Measurements from ENCODE around the gene PCDHB5. TPM values are rescaled to one million over a fixed set of nuclear protein-coding genes. Genes with fewer than 3 reads are reported as not detected.
"Not testable (repeated sequence)": the region's sequence is repeated elsewhere in the genome, so short reads cannot be mapped to it uniquely, and the experiment has no call there.

The PCDHB5 gene
- total and polyA plus RNA-seq, 9 of the 15 experiments (the other 6 are each of a cell fraction or from before 2014, with no cell fraction given), result not detected

- TF ChIP-seq JUN (IDR thresholded peaks at IDR 0.05; ENCODE audit: borderline replicate concordance, low read depth, low read length) (no peak), JUN (CRISPR knock-in tag; IDR thresholded peaks at IDR 0.05; ENCODE audit: borderline replicate concordance) (no peak), CEBPB (tag; IDR thresholded peaks at IDR 0.05) (no peak), PTTG1 (tag; IDR thresholded peaks at IDR 0.05; ENCODE audit: low read depth) (no peak), USF1 (CRISPR knock-in tag; IDR thresholded peaks at IDR 0.05) (no peak), RHOXF2B (CRISPR knock-in tag; conservative IDR thresholded peaks at IDR 0.05) (no peak), POLR3A (IDR thresholded peaks at IDR 0.05; ENCODE audit: borderline replicate concordance, extremely low read depth, insufficient read depth, insufficient read length) (no peak), PCBP2 (IDR thresholded peaks at IDR 0.05; ENCODE audit: low read depth, low read length, poor library complexity, severe bottlenecking) (no peak)
- TF ChIP-seq, protein P1, sequence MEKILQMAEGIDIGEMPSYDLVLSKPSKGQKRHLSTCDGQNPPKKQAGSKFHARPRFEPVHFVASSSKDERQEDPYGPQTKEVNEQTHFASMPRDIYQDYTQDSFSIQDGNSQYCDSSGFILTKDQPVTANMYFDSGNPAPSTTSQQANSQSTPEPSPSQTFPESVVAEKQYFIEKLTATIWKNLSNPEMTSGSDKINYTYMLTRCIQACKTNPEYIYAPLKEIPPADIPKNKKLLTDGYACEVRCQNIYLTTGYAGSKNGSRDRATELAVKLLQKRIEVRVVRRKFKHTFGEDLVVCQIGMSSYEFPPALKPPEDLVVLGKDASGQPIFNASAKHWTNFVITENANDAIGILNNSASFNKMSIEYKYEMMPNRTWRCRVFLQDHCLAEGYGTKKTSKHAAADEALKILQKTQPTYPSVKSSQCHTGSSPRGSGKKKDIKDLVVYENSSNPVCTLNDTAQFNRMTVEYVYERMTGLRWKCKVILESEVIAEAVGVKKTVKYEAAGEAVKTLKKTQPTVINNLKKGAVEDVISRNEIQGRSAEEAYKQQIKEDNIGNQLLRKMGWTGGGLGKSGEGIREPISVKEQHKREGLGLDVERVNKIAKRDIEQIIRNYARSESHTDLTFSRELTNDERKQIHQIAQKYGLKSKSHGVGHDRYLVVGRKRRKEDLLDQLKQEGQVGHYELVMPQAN (IDR thresholded peaks at IDR 0.05; ENCODE audit: borderline replicate concordance), result no peak
- TF ChIP-seq, protein P2, sequence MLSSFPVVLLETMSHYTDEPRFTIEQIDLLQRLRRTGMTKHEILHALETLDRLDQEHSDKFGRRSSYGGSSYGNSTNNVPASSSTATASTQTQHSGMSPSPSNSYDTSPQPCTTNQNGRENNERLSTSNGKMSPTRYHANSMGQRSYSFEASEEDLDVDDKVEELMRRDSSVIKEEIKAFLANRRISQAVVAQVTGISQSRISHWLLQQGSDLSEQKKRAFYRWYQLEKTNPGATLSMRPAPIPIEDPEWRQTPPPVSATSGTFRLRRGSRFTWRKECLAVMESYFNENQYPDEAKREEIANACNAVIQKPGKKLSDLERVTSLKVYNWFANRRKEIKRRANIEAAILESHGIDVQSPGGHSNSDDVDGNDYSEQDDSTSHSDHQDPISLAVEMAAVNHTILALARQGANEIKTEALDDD (IDR thresholded peaks at IDR 0.05), result no peak
Observed at GRCh38 chr5:141135718-141136266, 786 bp downstream of the PCDHB5 start (continued).

GRCh38 chr5:141137346-141137745, 2.3 kb downstream of the PCDHB5 start:
- FAIRE-seq; in situ Hi-C loops (cut with MboI); H3K9me3 ChIP-seq (replicated peaks; ENCODE audit: control insufficient read depth, insufficient read depth, low read depth, low read length); H3K9ac ChIP-seq (ENCODE audit: insufficient read depth in 1 of 2, low read depth in 2 of 2, low read length in 2 of 2); H3K4me3 ChIP-seq; H3K4me1 ChIP-seq (replicated peaks in 1 of 2; ENCODE audit: control insufficient read depth in 2 of 2, insufficient read depth in 2 of 2, low read length in 2 of 2); ATAC-seq; H3K27ac ChIP-seq (ENCODE audit: extremely low read depth, low read depth, low read length); H3K27me3 ChIP-seq (ENCODE audit: control insufficient read depth in 2 of 2, insufficient read depth in 2 of 2, low read length in 2 of 2); H3K36me3 ChIP-seq (ENCODE audit: control insufficient read depth, insufficient read depth, low read length); H2AFZ ChIP-seq (ENCODE audit: low read depth, low read length); H3K79me2 ChIP-seq (ENCODE audit: control insufficient read depth, insufficient read depth, low read length); DNase-seq (ENCODE audit: extremely low read depth in 1 of 4, low spot score in 3 of 4); CTCF ChIA-PET (ENCODE audit: low intra/inter-chr PET ratio); H3K9me1 ChIP-seq (ENCODE audit: control insufficient read depth, insufficient read depth, low read length); H3K4me2 ChIP-seq (ENCODE audit: insufficient read depth, low read length); intact Hi-C loops (cut with micrococcal nuclease); BruUV-seq (replicated peaks); H4K20me1 ChIP-seq (replicated peaks; ENCODE audit: control insufficient read depth, insufficient read depth, low read length): not testable (repeated sequence)
- 9% methylated on average over 31 of the region's 34 CpGs for WGBS (ENCODE audit: insufficient coverage, low coverage, missing lambda C conversion rate)
- POLR2A ChIA-PET, result interaction anchor here (1.0 kb wide), 1 partner anchor 9 kb away, joined by 3 read pairs; no protein-coding TSS in a partner anchor
